GM21515 (cell line): ENCODE results near the gene HLF.
A peak's percentile ranks its signal among the peaks of the same experiment; 100 is the strongest.

ENCODE experiments used
- ATAC-seq: cut with Tn5 transposase; IDR thresholded peaks from one replicate; pipeline ENCODE4 v1.9.1; 2021; ENCODE audit not compliant: unreplicated experiment

The HLF gene

DNA sequence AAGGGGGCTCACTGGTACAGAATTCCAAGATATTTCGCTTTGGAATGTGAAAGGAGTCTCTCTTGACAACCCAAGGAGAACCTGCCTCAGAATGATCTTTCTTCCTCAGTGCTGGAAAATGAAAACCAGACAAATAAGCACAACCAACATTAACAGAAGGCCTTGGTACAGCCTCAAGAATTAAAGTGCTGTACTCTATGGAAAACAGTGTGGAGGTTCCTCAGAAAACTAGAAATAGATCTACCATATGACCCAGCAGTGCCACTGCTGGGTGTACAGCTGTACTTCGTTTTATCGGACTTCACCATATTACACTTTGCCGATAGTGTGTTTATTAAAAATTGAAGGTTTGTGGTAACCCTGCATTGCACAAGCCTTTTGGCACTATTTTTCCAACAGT lies 25.2 kb downstream of the HLF start:
- no peak for ATAC-seq

DNA sequence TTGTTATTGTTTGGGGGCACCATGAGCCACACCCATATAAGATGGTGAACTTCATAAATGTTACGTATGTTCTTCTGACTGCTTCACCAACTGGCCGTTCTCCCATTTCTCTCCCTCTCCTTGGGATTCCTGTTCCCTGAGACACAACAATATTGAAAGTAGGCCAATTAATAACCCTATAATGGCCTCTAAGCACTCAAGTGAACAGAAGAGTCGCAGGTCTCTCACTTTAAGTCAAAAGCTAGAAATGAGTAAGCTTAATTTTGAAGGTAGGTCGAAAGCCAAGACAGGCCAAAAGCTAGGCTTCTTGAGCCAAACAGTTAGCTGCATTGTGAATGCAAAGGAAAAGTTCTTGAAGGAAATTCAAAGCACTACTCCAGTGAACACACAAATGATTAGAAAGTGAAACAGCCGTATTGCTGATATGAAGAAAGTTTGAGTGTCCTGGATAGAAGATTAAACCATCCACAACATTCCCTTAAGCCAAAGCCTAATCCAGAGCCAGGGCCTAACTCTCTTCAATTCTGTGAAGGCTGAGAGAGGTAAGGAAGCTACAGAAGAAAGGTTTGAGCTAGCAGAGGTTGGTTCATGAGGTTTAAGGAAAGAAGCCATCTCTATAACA lies 25.8 kb downstream of the HLF start:
- no peak for ATAC-seq

DNA sequence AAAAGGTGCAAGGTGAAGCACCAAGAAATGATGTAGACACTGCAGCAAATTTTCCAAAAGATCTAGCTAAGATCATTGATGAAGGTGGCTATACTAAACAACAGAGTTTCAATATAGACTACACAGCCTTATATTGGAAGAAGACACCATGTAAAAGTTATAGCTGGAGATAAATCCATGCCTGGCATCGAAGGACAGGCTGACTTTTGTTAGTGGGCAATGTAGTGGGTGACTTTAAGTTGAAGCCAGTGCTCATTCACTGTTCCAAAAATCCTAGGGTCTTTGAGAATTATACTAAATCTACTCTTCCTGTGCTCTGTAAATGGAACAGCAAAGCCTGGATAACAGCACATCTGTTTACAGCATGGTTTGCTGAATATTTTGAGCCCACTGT lies 26.4 kb downstream of the HLF start:
- ATAC-seq: no peak

DNA sequence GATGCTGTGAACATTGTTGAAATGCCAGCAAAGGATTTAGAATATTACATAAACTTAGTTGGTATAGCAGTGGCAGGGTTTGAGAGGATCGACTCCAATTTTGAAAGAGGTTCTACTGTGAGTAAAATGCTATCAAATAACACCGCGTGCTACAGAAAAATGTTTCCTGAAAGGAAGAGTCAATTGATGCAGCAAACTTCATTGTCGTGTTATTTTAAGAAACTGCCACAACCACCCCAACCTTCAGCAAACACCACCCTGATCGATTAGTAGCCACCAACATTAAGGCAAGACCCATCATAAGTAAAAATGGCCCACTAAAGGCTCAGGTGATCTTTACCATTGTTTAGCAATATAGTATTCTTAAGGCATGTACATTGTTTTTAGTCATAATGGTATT lies 27.3 kb downstream of the HLF start:
- no peak for ATAC-seq

DNA sequence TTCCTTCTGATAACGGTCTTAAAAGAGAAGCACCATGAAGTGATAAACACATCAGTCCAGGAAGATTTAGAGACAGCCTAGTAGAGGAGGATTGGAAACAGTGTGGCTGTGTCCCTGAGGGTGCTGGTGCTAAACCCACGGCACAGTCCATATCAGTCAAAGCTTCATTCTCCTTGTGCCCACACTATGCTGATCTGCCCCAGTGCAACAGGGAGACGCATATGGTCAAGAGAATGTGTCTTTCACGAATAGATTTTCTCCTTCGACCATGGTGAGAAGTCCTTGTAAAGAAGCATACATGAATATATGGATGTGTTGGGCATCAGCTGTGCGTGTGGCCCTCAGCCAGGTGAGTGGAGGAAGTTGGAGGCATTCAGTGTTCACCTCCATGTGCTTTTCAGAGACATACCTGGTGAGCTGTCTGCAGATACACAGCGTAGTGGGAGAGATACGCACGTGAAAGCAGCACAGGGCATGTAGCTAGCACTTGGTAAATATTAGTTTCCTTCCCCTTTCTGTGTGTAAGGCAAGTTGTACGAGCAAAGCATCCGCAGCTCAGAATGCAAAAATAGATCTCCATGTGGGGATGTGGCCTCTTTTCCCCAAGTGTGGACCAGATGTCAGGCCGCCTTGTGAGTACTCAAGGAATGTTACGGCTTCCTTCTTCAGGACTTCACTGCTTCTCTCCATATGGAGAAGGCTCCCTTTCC lies 29.4 kb downstream of the HLF start:
- ATAC-seq: no peak

DNA sequence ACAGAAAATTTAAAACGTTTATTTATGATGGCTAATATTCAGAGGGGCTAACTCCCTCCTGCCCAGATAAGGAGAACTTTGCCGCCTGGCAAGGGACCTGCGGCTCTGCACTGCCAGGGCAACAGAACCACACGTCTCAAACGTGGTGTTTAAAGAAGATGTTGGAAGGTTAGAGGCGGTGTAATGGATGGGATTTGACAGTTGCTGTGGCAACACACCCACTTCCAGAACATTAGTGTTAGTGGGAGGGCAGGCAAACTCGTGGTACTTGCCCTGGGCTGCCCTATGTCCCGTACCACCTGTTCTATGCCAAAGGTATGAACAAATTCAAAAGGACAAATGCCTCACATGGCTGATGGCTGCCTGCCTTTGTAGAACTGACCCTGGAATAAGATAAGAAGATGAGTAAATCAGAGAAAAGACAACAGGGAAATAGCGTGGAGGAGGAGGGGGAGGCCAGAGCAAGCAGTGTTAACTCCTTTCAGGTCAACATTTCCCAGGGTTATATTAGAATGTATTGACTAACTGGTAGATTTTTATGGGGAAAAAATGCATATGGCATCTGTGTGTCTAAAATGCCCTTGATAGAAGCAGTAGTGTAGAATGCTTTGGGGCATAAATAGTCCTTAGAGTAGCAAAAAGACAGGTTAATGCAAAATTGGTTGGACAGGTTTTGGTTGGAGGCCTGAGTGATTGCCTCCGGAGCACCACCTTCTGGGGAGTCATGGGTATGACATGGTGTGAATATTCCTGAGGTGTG lies 30.8 kb downstream of the HLF start:
- ATAC-seq: peak; percentile 92

DNA sequence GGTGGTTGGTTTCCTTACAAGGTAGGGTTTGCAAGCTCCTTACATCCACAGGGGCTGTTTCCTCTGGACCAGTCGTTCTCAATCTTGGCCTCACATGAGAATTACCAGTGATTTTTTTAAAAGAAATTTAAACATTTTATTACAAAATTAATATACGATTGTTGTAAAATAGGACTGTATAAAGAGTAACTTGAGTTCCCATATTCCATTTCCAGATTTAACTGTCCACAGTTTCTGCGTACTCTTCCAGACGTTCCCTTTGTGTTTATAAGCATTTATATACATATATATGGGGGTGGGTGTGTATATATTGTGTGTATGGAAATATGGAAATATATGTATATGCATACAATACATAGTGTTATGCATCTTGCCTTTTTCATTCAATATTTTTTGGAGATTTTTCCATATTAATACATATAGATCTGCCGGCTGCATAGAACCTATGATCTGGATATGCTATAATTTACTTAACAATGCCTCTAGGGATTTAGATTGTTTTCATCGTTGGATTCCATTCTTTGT lies 31.5 kb downstream of the HLF start:
- ATAC-seq: no peak

DNA sequence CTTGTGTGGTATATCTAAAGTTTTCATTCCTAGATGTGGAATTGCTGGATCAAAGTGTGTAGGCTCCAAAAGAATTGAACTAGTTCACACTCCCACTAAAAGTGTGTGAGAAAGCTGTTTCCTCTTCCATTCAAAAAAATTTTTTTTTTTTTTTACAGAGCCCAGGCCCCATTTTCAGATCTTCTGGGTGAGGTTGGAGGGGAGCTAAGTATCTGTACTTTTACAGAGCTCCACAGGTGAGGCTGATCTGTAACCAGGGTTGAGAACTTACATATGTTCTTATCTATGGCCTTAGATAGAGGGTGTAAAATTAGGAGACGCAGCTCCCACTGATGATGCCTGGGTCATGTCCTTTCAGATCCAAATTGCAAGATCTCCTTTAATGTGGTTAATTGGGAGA lies 31.9 kb downstream of the HLF start:
- no peak for ATAC-seq

DNA sequence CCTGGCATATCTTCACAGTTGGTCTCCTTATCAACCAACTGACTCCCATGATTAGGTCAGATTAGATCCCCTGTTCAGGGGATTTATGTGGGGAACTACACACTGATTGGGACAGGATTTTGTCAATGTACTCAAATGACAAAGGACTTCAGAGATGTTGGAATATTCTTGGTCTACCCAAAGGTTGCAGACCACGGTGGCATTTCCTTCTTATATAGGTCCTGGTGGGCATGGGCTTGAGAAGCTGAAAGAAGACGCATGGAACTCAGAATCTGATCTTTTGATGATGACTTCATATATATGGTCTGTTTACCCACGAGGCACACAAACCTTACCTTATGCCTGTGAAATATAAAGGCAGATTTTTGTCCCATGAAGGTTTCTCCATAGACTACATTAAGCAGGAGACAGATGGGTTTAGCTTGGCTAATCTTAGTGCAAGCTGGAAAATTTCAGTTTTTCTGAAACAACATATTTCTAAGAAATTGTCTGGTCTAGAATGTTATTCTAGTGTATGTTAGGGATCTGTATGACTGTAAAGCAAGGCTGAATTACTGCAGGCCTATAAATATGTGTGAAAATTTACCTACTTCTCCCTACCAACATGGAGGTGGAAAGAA lies 33.5 kb downstream of the HLF start:
- ATAC-seq: no peak

DNA sequence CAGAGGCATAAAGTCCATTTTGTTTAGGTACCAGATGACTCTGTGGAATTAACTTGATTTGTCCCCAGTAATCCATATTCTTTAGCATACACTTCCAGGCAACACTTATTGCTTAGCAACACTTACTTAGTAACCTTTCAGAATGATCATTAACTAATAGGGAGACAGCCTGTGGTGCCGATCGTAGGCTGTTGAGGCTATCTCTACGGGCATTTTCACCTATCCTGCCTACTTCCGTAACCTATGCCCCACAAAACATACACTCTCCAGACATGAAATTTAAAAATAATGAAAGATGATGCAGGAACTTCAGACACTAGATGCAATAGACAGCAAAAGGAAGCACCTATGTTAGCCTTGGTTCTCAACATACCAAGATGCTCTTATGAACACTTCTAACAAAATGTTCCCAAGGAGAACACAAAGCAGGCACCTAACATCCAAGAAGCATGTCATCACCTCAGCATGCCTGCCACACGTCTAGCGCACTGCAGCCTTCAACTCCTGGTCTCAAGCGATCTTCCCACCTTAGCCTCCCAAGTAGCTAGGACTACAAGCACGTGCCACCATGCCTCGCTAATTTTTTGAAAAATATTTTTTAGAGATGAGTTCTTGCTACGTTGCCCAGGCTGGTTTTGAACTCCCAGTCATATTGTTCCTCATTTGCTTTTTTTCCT lies 34.5 kb downstream of the HLF start:
- no peak for ATAC-seq

DNA sequence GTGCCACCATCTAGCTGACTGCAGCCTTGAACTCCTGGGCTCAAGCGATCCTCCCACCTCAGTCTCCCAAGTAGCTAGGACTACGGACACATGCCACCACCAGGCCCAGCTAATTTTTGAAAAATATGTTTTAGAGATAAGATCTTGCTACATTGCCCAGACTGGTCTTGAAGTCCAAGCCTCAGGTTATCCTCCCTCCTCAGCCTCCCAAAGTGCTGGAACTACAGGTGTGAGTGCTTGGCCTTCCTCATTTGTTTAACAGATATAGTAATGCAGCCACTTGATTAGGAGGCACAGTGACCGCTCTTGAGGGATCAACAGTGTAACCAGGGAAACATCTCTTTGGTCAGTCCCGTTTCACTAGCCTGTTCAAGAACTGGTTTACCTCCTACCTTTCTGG lies 35.1 kb downstream of the HLF start:
- no peak for ATAC-seq

DNA sequence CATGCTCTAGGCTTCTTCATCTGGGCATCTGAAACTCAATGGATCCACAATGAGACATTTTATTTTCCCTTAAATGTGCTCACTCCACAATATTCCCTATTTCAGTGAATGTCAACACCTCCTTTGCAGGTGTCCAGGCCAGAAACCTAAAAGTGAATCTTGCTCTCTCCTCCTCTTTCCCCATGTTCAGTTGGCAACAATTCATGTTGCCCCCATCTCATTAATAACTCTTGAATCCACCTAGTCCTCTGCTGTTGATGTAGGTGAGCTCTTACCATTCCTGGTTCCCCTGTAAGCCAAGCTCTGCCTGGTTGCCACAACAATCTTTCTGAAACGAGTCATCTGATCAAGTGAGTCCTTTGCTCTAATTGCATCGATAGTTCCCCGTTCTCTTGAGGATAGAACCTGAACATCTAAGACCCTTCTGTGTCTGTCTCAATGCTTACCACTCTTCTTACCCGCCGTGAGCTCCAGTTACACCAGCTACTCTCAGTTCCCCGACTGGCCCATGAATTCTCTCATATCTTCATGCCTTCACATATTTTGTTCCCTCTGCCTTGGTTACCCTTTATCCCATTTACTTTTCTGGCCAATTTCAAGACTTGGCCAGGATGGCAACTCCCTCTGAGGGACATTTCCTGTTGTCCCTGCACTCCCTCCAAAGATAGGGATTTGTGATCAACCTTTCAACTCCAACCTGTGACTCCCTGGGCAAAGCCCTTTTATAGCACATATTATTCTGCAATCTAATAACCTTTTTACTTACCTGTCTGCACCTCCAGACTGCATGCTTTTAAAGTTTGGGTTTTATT lies 35.9 kb downstream of the HLF start:
- ATAC-seq: no peak

DNA sequence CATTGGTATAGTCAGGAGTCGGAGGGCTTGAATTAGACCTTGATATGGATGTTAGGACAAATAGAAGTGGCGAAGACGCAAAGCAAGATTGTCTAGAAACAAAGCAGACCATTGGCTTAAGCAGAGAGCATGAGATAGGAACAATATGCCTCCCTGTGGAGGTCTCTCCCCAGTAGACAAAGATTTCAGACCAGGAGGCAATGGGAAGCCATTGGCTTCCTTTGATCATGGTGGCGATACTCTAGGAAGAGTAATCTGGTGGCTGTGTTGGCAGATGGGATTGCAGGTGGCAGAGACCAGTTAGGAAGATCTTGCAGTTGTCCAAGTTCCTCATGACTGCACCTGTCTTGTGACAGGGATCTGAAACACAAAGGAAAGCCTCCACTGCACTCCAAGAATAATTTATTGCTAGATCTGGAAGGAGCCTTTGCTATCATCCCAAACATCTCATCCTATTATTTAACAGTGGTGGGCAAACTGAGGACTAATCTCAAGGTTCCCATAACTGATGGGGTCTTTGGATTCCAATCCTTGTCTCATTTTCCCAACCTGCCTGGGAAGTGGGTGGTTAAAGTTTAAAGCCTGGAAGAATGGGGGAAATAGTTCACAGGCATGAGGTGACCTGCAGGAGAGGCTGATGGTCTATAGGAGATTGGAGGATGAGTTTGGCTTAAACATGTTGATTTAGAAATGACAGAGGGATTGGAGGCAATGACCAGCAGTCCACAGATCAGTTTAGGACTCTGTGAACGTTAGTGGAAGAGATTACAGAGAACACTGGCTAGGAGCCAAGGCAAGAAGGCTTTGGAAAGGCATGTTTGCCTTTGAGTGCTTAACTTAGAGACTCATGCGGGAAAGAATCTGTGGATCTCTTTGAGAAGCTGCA lies 37.0 kb downstream of the HLF start:
- ATAC-seq: no peak

DNA sequence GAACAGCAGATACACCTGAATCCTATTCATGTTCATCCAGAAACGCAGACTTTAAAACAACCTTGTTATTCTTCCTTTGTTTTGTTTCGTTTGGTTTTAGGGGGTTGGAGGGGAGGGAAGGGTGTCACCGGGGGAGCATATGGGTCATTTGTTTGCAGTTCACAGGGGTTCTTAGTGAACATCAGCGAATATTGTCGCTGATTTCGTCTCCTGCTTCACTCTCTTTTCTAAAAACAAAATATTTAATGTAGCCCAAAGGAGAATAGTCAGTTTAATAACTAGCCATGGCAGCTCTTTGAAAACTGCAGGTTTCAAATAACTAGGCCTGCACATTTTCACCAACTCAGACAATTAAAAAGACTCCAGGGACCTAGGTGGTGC lies 37.6 kb downstream of the HLF start:
- ATAC-seq: no peak

DNA sequence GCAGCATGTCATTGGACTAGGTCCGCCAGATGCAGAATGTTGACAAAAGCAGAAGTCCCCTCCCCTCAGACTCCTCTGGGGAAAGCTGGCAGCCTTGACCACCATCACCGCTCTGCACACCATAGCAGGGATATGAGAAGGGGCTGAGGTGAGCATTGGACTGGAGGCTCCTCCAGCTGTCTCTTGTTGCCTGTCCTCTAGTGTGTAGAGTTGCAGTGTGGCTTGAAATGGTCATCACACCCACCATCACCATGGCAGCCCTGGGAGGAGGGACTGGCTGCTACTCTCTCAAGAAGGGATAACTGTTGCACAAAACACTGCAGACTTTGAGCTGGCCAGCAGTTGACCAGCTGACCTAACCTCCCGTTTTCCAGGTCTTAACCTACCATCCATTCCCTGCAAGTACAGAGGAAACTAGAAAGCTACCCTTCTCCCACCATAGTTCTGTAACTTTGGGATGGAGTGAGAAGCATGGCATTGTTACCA lies 38.3 kb downstream of the HLF start:
- no peak for ATAC-seq

DNA sequence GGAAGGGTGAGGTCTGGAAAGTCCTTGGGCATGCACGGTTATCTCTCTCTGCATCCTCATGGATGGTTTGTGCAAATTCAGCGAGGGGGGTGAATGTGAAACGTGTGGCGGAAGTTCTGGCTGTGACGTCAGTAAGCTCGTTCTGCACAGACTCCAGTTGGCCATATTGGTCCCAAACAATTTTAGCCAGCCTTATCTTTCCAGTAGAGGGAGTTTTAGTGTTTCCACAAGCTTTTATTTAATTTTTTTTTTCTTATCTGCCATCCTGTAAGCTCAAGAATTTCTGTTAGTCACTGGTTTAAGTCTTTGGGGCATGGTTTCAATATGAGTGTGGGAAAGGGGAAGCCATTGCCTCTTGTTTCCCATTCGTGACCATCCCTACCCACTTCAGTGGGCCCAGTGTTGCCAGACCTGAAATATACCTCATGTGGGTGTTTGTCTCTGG lies 39.0 kb downstream of the HLF start:
- no peak for ATAC-seq

DNA sequence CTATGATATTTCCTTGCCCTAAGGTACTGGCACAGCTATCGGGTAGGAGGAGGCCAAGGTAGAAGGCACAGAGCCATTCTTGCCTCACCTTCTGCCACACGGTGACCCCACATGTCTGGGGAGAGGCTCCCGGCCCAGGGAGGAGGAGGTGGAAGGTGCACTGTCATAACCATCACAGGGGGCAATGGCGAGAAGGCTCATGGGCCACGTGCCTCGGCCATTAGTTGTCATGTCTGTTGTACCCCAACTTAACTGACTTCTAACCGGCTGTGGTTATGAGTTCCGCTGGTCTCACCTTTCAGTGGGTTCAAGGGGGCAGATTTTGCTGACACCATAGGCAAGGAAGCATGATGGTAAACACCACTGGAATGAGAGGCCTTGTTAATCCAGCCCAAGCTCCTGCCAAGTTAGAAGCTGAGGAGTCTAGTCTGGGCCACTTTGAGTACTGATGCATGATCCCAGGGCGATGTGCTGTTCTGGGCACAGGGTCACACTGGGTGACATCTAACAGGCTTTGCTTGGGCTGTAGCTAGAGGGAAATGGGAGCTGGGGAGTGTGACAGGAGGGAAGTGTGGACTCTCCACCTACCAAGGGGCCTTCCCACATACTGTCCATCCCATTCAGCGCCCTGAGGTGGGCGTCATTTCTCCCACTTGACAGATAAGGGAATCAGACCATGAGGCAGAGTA lies 39.6 kb downstream of the HLF start:
- no peak for ATAC-seq

DNA sequence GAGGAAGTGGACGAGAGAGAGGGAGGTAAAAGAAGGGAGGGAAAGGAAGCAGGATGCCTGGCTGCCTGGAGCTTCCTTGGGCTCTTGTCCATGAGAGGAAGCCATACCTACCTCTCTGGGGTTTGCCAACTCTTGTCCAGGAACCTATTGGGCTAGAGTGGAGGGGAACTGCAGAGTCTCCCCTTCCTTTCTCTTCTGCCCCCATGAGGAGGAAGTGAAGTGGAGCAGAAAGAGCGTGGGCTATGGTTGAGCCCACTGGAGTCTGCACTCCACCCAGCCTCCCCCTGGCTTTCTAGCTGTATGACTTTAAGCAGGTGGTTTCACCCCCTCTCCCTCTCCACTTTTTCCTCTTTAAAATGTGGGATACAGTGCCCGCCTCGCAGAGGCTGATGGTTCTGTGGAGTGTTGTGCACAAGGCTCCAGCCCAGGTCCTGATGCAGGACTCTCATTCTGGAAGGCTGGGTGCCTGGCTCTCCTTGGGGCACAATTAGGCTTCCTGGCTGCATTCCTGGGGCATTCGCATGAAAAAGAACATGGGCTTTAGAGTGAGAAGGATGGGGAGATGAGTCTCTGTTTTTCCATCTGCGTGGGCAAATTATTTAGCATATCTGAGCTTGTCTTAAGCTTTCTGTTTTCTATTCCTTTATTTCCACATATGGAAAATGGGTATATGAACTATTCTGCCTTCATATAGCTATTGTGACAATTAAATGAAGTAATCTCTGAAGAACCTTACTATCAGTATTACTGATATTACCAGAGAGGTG lies 40.7 kb downstream of the HLF start:
- ATAC-seq: no peak
